Mesodermal cell (in vitro differentiated cells): Measurements from ENCODE around the gene TANGO2.

Experiments
- H3K27ac ChIP-seq: 2 replicates; pipeline ENCODE4 v1.7.0; 2013; ENCODE audit warnings: mild to moderate bottlenecking, low read depth, low read length, moderate library complexity; ENCODE audit not compliant: severe bottlenecking
- H3K36me3 ChIP-seq: 2 replicates; pipeline ENCODE4 v1.7.1; 2013; ENCODE audit warnings: mild to moderate bottlenecking, low read length, moderate library complexity; ENCODE audit not compliant: control insufficient read depth, insufficient read depth
- H3K4me1 ChIP-seq: one replicate; pipeline ENCODE4 v1.7.1; 2013; ENCODE audit warnings: mild to moderate bottlenecking, low read length; ENCODE audit not compliant: insufficient read depth, control insufficient read depth, poor library complexity, severe bottlenecking
- H3K4me3 ChIP-seq: 2 replicates; pipeline ENCODE4 v1.7.0; 2013; ENCODE audit warnings: low read length, control low read depth, mild to moderate bottlenecking; ENCODE audit not compliant: insufficient read depth, poor library complexity, severe bottlenecking; ENCODE audit errors: extremely low read depth
- H3K9me3 ChIP-seq: 2 replicates; pipeline ENCODE4 v1.7.1; 2013; ENCODE audit warnings: mild to moderate bottlenecking, low read length, moderate library complexity; ENCODE audit not compliant: control insufficient read depth
- WGBS, 2 experiments: methylation state at CpG; one replicate each; pipeline ENCODE4 v1.1.5; 2013; ENCODE audit warnings: missing lambda C conversion rate in 2 of 2; ENCODE audit not compliant: insufficient coverage in 2 of 2; 5-methylcytosine and 5-hydroxymethylcytosine counted together

Gene TANGO2

DNA sequence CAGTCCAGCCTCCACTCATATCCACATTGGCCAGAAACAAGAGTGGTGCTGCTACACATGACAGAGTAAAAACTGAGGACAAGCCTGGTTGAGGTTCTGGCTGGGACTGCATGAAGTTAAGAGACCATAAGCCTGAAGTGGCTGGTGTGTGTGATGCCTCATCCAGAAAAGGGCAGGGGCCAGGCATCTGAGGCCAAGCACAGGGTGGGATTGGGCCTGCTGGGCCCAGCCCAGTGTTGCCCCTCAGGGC lies 29.6 kb upstream of the TANGO2 start:
- no peak overlapping the region for H3K4me3 ChIP-seq
- H3K9me3 ChIP-seq = no peaks in the 10 kb centered on the region
- no peak overlapping the region for H3K27ac ChIP-seq
- H3K36me3 ChIP-seq = no peaks in the 10 kb centered on the region
- no peaks in the 10 kb centered on the region for H3K4me1 ChIP-seq

DNA sequence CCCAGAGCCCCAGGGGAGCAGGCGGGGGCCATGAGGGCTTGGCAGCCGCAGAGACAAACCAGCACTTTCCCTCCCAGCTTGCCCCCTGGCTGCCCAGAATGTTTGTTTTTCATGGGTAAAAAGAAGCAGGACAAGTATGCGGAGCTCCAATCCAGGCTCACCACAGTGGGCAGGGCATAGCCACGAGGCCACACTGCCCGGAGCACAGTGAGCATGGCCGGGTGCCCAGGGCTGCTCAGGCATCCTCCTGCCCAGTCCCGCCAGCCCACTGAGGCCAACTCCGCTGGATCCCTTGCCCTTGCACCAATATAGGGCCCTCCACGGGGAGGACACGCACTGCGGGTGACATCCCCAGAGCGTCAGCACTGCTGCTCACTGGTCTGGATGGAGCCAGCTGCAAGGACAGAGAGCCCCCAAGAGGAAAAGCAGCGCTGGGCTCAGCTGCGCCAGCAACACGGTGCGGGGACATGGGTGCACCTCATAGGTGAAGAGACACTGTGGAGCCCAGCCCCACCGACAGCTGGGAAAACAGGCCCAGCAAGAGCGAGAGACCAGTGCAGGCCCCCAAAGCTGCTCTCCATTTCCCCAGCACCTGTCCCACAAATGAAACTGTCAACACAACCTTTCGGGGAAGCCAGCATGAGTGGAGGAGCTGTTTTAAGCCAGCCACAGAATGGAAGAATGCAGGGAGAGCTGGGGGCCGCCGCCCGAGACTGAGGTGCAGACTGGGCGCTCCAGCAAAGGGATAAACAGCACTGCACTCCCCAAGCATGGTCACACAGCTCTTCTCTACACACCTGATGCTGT lies 29.1 kb upstream of the TANGO2 start:
- Histone ChIP-seq H3K27ac (no peak overlapping the region), H3K4me1 (no peaks in the 10 kb centered on the region), H3K36me3 (no peaks in the 10 kb centered on the region), H3K4me3 (no peak overlapping the region), H3K9me3 (no peaks in the 10 kb centered on the region)
- 95 to 97% methylated on average over 16 to 18 of the region's 23 CpGs for WGBS, 2 experiments

DNA sequence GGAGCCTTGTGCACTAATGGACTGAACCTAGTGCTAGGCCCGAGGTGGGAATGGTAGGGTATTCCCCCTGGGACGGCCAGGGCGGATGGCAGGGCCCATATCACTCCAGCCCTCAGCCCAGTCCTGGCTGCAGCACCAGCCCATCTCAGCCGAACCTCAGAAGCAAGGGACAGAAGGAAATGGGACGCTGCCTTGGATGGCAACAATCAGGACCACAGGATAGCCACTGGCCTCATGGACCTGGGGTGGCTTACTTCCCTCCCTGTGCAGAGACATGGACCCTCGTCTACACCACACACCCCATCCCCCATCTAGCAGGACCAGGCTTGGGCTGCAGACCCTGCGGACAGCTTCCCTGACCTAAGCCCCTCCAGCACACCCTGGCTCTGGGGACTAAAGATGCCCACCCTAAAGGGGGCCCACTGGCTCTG lies 28.4 kb upstream of the TANGO2 start:
- WGBS, 2 experiments = 90 to 96% methylated on average over 4 to 5 of the region's 7 CpGs
- Histone ChIP-seq H3K9me3 (no peaks in the 10 kb centered on the region), H3K4me1 (no peaks in the 10 kb centered on the region), H3K27ac (no peak overlapping the region), H3K4me3 (no peak overlapping the region), H3K36me3 (no peaks in the 10 kb centered on the region)

DNA sequence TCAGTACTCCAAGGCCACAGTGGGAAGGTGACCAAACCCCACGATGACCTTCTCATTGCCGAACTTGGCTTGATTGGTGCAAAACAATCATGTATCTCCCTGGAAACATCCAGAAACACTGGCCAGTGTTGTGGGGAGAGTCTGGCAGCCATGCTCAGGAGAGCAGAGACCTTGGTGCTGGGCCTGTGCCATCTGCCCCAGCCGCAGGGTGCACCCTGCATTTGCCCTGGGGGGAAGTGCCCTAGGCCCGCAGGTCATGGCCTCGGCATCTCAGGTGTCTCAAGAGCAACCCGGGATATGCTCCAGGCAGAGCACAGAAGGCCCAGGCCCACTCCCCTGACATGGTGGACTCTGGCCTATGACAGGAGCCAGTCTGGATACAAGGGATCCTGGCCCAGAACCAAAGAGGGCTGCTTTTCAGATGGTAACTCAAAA lies 28.0 kb upstream of the TANGO2 start:
- Histone ChIP-seq H3K36me3 (no peaks in the 10 kb centered on the region), H3K4me3 (no peak overlapping the region), H3K4me1 (peaks cover 3% of the 10 kb centered on the region), H3K27ac (no peak overlapping the region), H3K9me3 (no peaks in the 10 kb centered on the region)
- 93 to 100% methylated on average over 6 of the region's 6 CpGs for WGBS, 2 experiments

DNA sequence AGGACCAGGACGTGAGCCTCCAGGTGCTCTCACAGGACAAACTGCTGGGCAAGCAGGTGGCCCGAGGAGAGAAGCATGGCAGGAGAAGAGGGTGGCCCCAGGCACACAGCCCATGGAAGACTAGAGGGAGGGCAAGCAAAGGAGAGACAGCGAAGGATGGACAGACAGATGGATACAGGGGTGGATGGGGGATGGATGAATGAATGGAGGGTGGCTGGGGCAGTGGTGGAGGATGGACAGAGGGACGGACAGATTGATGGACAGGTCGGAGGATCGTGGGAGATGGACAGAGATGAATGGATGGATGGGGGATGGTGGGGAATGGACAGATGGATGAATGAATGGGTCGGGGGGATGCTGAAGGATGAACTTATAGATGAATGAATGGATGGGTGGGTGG lies 27.0 kb upstream of the TANGO2 start:
- no peaks in the 10 kb centered on the region for H3K36me3 ChIP-seq
- H3K4me3 ChIP-seq = no peak overlapping the region
- 91 to 94% methylated on average over 7 of the region's 7 CpGs for WGBS, 2 experiments
- H3K27ac ChIP-seq = no peak overlapping the region
- no peaks in the 10 kb centered on the region for H3K9me3 ChIP-seq
- peaks cover 13% of the 10 kb centered on the region for H3K4me1 ChIP-seq

DNA sequence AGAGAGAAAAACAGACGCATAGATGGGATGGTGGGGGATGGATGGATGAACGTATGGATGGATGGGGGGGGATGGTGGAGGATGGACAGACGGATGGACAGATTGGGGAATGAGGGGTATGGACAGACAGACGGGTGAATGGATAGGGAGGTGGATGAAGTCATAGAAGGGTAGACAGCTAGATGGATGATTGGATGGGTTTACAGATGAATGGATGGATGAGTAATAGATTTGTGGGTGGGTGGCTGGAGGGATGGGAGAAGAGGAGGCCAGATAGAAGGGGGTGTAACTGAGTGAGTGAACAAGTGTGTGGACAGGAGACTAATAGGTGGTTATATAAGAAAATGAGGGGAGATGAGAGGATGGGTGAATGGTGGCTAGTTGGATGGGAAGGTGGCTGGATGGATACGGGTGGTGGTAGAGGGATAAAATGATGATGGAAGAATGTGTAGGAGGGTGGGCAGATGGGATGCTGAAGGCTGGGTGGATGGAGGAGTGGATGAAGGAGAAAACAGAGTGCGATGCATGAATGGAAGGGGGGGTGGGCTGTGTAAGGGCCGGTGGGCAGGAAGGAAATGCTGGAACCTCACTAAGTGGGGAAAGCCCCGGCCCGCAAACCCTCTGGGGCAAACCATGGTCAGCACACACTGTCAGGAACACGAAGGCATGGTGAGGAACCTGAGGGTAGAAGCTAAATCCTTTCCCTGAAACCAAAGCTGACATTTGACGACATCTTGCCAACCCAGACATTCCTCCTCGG lies 25.9 kb upstream of the TANGO2 start:
- Histone ChIP-seq H3K36me3 (no peaks in the 10 kb centered on the region), H3K9me3 (no peaks in the 10 kb centered on the region), H3K27ac (no peak overlapping the region), H3K4me1 (peaks cover 19% of the 10 kb centered on the region), H3K4me3 (no peak overlapping the region)
- 90 to 95% methylated on average over 11 to 12 of the region's 12 CpGs for WGBS, 2 experiments

DNA sequence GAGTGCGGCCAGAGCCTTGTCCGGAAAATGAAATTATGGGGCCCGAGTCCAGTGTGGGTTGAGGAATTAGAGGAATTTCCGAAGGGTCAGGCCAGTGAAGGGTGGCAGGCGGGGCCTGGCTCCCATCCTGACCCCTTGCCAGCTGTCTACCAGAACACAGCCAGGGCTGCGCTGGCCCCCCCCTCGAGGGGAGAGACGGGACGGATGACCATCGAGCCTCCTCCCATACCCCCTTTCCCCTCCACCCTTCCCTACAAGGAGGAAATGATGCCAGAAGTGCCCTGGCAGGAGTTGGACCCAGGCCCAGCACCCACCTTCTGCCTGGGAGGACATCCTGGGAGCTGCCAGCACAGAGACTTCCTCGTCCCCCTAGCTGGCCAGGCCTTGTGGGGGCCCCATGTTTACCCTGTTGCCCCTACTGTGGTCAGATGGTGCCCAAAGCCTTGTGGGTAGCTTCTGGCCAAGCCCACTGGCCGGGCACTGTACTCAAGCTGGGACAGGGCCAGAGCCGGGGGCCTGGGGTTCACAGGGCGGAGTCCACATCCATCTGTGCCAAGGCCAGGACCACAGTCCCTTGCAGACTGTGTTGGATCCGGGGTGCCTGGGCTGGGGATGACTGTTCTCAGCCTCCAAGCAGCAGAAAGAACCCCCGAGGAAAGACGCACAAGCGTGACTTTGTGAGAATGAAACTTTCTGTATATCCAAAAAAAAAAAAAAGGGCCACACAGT lies 25.1 kb upstream of the TANGO2 start:
- H3K4me3 ChIP-seq = no peak overlapping the region

DNA sequence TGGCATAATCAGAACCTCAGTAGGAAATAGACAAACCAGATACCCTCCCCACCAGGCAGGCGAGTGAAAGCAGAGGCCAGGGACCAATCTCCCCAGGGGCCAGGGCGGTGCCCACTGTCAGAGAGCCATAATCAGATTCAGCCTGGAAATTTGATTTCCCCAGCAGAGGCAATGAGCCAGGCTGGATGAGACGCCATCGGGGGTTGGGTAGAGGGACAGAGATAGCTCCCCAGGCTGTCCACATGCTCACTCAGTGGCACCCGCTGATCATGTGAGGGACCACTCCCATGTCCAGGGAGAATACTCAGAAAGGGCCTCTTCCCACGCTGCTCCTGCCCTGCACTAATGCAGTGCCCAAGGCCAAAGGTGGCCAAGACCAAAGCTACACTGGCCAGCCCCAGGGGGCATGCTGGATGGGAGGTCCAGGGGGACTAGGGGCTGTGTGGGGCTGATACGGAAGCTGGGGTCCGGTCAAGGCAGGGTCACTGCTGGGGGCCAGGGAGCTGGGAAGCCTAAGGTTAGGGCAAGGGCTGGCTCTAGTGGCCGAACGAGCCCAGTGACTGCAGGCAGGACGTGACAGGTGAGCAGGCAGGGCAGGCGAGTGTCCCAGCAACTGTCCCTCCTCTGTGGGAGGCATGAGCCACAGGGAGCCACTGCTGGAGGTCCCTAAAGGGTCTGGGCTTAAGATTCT lies 24.1 kb upstream of the TANGO2 start:
- Histone ChIP-seq H3K4me3 (no peak overlapping the region), H3K27ac (no peak overlapping the region), H3K36me3 (no peaks in the 10 kb centered on the region), H3K4me1 (peaks cover 22% of the 10 kb centered on the region), H3K9me3 (no peaks in the 10 kb centered on the region)
- 96 to 97% methylated on average over 10 to 12 of the region's 12 CpGs for WGBS, 2 experiments

More for the DNA sequence above, 25.1 kb upstream of the TANGO2 start:
- WGBS, 2 experiments = 94 to 99% methylated on average over 13 to 16 of the region's 18 CpGs
- Histone ChIP-seq H3K9me3 (no peaks in the 10 kb centered on the region), H3K27ac (no peak overlapping the region), H3K36me3 (no peaks in the 10 kb centered on the region), H3K4me1 (peaks cover 22% of the 10 kb centered on the region)

DNA sequence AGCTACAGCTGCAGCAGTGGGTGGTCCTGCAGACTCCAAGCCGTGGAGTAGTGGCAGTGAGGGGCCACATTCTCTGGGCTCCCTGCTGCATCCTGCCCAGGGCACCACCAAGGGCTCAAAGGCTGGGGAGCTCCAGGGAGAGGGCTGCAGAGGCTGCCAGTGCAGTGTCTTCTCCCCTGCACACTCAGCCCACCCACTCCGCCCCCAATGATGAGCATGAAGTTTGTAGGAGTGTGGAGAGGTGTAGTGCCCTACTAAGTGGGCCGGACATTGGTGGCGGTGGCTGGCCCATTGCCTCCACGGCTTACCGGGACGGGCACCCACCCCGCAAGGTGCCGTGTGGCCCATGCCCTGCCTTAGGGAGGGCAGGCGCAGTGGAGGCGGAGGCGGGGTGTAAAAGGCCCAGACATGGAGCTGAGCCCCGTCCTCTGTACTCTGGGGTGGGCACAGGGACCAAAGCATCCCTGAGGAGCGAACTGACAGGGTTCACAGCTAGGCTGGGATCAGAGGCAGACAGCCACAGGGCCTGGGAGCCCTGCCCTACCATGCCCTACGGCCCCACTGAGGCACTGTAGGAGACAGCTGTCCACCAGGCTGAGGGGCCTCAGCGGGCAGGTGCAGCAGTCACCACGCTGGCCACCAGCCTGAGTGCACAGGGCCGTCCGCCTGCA lies 23.2 kb upstream of the TANGO2 start:
- WGBS, 2 experiments = 85 to 92% methylated on average over 15 to 18 of the region's 19 CpGs
- Histone ChIP-seq H3K36me3 (no peaks in the 10 kb centered on the region), H3K4me1 (peaks cover 22% of the 10 kb centered on the region), H3K27ac (peak overlapping the region; percentile 71), H3K4me3 (no peak overlapping the region), H3K9me3 (no peaks in the 10 kb centered on the region)
